ENCODE data around the gene MYZAP. TPM values are rescaled to one million over a fixed set of nuclear protein-coding genes. Genes with fewer than 3 reads are reported as not detected.

Gene MYZAP
- total RNA-seq, 1 experiment from 2014 or later, result 6.0 TPM

GRCh38 chr15:57734860-57735259 lies 143.2 kb downstream of the MYZAP start:
- H3K36me3 ChIP-seq (ENCODE audit: low read depth, low read length), result no peaks in the 10 kb centered on the region
- ChIA-PET CTCF (interaction anchor here (0.6 kb wide), 1 partner anchor 174 kb away, joined by 3 read pairs; no protein-coding TSS in a partner anchor), POLR2A (ENCODE audit: unreplicated experiment) (interaction anchor here (0.6 kb wide), 1 partner anchor 1157 kb away, joined by 4 read pairs; no protein-coding TSS in a partner anchor)
- intact Hi-C loops (cut with micrococcal nuclease), result no loop called here
- H3F3A ChIP-seq (ENCODE audit: low read length, unreplicated experiment), result no peaks in the 10 kb centered on the region
- BruUV-seq (replicated peaks), result no TSS peak
- no peak overlapping the region for H3K27ac ChIP-seq (ENCODE audit: low read length)
- H4K20me1 ChIP-seq (ENCODE audit: low read length), result no peaks in the 10 kb centered on the region
- no peaks in the 10 kb centered on the region for H3K9me3 ChIP-seq (ENCODE audit: low read length)
- no peak for TF ChIP-seq EZH2phosphoT487 (IDR thresholded peaks at IDR 0.05; ENCODE audit: borderline replicate concordance, low read length)
- no peak for TF ChIP-seq EZH2 (IDR thresholded peaks at IDR 0.05; ENCODE audit: low read length, unreplicated experiment)
- H3K4me1 ChIP-seq (ENCODE audit: insufficient read depth, low read length), result peaks cover 4% of the 10 kb centered on the region; the same call in 1 of the 2 replicates
- no peaks in the 10 kb centered on the region for H3K9me2 ChIP-seq (replicated peaks; ENCODE audit: low read length)
- no peak overlapping the region for H3K4me2 ChIP-seq (ENCODE audit: low read length)
- no peak overlapping the region for H3K4me3 ChIP-seq (ENCODE audit: low read length)
- DNase-seq (no peak), ATAC-seq (no peak)
- no peak overlapping the region for H3K9ac ChIP-seq (ENCODE audit: low read length)
- H2AFZ ChIP-seq (ENCODE audit: low read length), result no peak overlapping the region
- no peaks in the 10 kb centered on the region for H3K79me2 ChIP-seq (ENCODE audit: low read length)
- H3K27me3 ChIP-seq (ENCODE audit: low read length), result no peaks in the 10 kb centered on the region

Other genes starting within 250 kb of the MYZAP start
- 0.66 and 0.86 TPM in 2 replicates for gene CGNL1, start 215.4 kb upstream of the MYZAP start, total RNA-seq (2014; rRNA removed)
- gene POLR2M, start 114.8 kb downstream of the MYZAP start, total RNA-seq (2014; rRNA removed), result 487 and 769 TPM in 2 replicates

Data from PC-3 (cell line).